ENCODE data around the gene RTP2. TPM values are rescaled to one million over a fixed set of nuclear protein-coding genes. Genes with fewer than 3 reads are reported as not detected.
"Not testable (repeated sequence)": the region's sequence is repeated elsewhere in the genome, so short reads cannot be mapped to it uniquely, and the experiment has no call there.

Gene RTP2
- total RNA-seq, 2 donors from 2014 or later = not detected

DNA sequence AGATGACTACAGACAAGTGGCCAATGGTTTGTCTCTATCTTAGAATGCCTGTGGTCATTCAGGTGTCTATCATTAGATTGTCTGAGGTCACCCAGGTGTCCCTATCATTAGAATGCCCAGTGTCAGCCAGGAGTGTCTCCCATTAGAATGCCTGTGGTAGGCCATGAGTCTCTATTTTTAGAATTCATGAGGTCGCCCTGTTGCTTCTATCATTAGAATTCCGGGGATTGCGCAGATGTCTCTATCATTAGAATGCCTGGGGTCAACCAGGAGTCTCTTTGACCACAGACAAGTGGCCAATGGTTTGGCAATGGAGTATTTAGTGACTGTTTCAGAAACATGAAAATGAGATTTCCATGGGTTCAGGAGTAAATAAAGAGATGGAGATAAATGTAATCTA, 7.6 kb downstream of the RTP2 start:
- ATAC-seq (replicated peaks in 1 of 2) = no peak
- Mint-ChIP-seq H3K4me1 (ENCODE audit: low read depth) (no peaks in the 10 kb centered on the region), H3K27ac (no peak overlapping the region), H3K9me3 (no peaks in the 10 kb centered on the region), H3K4me3 (no peak overlapping the region), H3K36me3 (ENCODE audit: insufficient read depth in 2 of 2) (no peaks in the 10 kb centered on the region), H3K27me3 (ENCODE audit: low read depth) (peaks cover 65% of the 10 kb centered on the region)
- no peak for DNase-seq

DNA sequence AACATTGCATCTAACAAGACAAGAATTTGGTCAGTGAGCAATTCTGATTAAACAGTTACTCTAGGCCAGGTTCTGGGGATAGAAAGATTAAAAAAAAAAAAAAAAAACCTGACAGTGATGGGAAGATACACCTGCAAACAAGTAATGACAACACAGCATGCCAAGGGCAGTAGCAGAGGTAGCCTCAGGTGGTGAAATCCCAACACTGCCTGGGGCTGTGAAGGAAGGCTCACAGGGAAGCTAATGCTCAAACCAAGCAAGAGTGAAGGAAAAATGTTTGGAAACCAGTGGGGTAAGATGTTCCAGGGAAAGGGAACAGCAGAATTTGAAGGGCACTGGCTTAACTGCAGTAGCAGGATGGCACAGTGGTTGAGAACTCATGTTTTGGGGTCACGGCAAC, 8.9 kb downstream of the RTP2 start:
- H3K4me1 Mint-ChIP-seq (ENCODE audit: low read depth) = no peaks in the 10 kb centered on the region
- H3K4me3 Mint-ChIP-seq = no peak overlapping the region
- DNase-seq = no peak
- no peak overlapping the region for H3K27ac Mint-ChIP-seq
- no peaks in the 10 kb centered on the region for H3K36me3 Mint-ChIP-seq (ENCODE audit: insufficient read depth in 2 of 2)
- ATAC-seq (replicated peaks in 1 of 2) = no peak
- H3K9me3 Mint-ChIP-seq = no peaks in the 10 kb centered on the region
- peaks cover 74% of the 10 kb centered on the region for H3K27me3 Mint-ChIP-seq (ENCODE audit: low read depth)

DNA sequence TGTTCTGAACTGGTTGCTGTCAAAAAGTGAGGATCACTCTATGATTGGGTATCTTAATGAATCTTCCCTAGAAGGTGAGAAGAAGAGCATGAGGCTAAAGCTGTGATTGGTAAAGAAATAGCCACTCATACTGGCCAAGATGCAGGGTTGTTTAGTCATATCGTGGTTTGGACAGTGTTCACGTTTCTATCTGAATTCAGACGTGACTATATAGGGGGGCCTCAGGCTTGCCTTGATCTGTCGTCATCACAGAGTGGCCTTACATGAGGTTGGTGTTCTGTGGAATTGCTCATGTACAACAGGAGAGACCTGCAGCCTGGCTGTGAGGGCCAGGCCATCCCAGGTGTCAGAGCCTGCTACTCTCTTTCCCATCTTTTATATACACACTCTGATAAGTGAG, 12.4 kb downstream of the RTP2 start:
- peaks cover 77% of the 10 kb centered on the region for H3K27me3 Mint-ChIP-seq (ENCODE audit: low read depth)
- H3K36me3 Mint-ChIP-seq (ENCODE audit: insufficient read depth in 2 of 2) = peaks cover 0 to 1% of the 10 kb centered on the region in 2 donors
- no peak for DNase-seq
- H3K9me3 Mint-ChIP-seq = no peaks in the 10 kb centered on the region
- H3K4me3 Mint-ChIP-seq = no peak overlapping the region
- peaks cover under 1% of the 10 kb centered on the region for H3K4me1 Mint-ChIP-seq (ENCODE audit: low read depth)
- no peak overlapping the region for H3K27ac Mint-ChIP-seq
- peak; percentile 27 to 30 for ATAC-seq (replicated peaks in 1 of 2)

GRCh38 chr3:187686621-187687273, 15.6 kb downstream of the RTP2 start:
- DNase-seq (no peak), ATAC-seq (replicated peaks in 1 of 2) (no peak)
- Mint-ChIP-seq H3K27me3 (ENCODE audit: low read depth) (peaks cover 78% of the 10 kb centered on the region), H3K4me3 (no peak overlapping the region), H3K27ac (no peak overlapping the region), H3K9me3 (no peaks in the 10 kb centered on the region), H3K4me1 (ENCODE audit: low read depth) (peaks cover 9% of the 10 kb centered on the region), H3K36me3 (ENCODE audit: insufficient read depth in 2 of 2) (peaks cover 0 to 1% of the 10 kb centered on the region in 2 donors)

DNA sequence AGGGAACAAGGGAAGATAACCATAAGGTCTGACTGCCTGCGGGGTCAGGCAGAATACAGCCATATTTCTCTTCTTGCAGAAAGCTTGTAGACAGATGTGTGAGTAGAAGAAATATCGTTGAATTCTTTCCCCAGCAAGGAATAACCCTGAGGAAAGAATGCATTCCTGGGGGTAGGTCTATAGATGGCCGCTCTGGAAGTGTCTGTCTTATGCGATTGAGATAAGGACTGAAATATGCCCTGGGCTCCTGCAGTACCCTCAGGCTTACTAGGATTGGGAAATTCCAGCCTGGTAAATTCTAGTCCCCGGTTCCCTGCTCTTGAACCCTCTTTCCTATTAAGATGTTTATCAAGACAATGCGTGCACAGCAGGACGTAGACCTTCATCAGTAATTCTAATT, 16.4 kb downstream of the RTP2 start:
- ATAC-seq (replicated peaks in 1 of 2) (no peak), DNase-seq (no peak)
- Mint-ChIP-seq H3K9me3 (no peaks in the 10 kb centered on the region), H3K27me3 (ENCODE audit: low read depth) (peaks cover 73% of the 10 kb centered on the region), H3K4me1 (ENCODE audit: low read depth) (peaks cover 9% of the 10 kb centered on the region), H3K4me3 (no peak overlapping the region), H3K36me3 (ENCODE audit: insufficient read depth in 2 of 2) (peaks cover 0 to 1% of the 10 kb centered on the region in 2 donors), H3K27ac (no peak overlapping the region)

DNA sequence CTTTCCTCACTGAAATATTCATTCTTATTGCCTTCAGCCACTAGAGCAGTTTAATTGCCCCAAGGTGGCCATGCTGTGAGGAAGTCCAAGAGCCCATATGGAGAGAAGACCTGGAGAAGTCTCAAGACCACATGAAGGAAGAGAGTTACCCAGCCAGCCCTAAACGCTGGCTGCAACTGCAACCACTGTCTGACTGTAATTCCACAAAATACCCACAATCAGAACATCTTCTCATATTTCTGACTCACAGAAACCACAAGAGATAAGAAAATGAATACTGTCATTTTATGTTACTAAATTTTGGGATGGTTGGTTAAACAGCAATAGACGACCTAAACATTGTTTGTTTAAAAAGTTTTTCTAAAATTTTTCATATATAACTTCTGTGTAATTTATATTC, 17.5 kb downstream of the RTP2 start:
- DNase-seq = peak in 1 of 2 donors; percentile 6
- H3K4me1 Mint-ChIP-seq (ENCODE audit: low read depth) = peaks cover 9% of the 10 kb centered on the region
- ATAC-seq (replicated peaks in 1 of 2) = peak; percentile 65 to 76
- no peak overlapping the region for H3K27ac Mint-ChIP-seq
- H3K4me3 Mint-ChIP-seq = no peak overlapping the region
- H3K9me3 Mint-ChIP-seq = no peaks in the 10 kb centered on the region
- peaks cover 0 to 1% of the 10 kb centered on the region in 2 donors for H3K36me3 Mint-ChIP-seq (ENCODE audit: insufficient read depth in 2 of 2)
- H3K27me3 Mint-ChIP-seq (ENCODE audit: low read depth) = peaks cover 75% of the 10 kb centered on the region

DNA sequence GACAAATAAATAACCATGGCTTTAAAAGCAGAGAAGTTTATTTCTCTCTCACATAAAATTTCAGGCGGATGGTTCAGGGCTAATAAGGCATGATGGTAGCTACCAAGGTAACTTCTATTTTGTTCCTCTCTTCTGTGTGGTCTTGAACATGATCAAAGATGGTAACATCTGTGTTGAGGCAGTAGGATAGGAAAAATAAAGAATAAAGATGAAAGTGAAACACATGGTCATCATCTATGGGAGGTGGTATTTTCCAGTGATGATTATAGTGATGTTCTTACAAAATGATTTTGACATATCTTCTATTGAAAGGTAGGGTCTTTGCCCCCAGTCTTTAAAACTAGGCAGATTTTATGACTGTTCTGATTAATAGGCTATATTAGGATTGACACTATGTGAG, 17.9 kb downstream of the RTP2 start:
- Mint-ChIP-seq H3K4me3 (no peak overlapping the region), H3K9me3 (no peaks in the 10 kb centered on the region), H3K27ac (no peak overlapping the region), H3K27me3 (ENCODE audit: low read depth) (peaks cover 75% of the 10 kb centered on the region), H3K4me1 (ENCODE audit: low read depth) (peaks cover 9% of the 10 kb centered on the region), H3K36me3 (ENCODE audit: insufficient read depth in 2 of 2) (peaks cover 0 to 1% of the 10 kb centered on the region in 2 donors)
- ATAC-seq (replicated peaks in 1 of 2) (peak in 1 of 2 donors; percentile 15), DNase-seq (no peak)

DNA sequence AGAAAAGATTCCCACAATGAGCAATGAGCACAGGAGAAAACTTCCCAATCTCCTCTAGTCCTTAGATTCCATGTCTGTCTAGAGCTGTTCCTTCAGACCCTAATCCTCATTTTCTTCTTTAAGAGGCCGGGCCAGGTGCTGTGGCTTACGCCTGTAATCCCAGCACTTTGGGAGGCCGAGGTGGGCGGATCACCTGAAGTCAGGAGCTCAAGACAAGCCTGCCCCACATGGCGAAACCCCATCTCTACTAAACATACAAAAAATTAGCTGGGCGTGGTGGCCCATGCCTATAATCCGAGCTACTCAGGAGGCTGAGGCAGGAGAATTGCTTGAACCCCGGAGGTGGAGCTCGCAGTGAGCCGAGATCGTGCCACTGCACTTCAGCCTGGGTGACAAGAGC, 20.6 kb downstream of the RTP2 start:
- H3K36me3 Mint-ChIP-seq (ENCODE audit: insufficient read depth in 2 of 2); H3K4me1 Mint-ChIP-seq (ENCODE audit: low read depth); H3K27ac Mint-ChIP-seq; H3K4me3 Mint-ChIP-seq; H3K9me3 Mint-ChIP-seq; ATAC-seq (replicated peaks in 1 of 2); DNase-seq: not testable (repeated sequence)
- peaks cover 80% of the 10 kb centered on the region for H3K27me3 Mint-ChIP-seq (ENCODE audit: low read depth)

DNA sequence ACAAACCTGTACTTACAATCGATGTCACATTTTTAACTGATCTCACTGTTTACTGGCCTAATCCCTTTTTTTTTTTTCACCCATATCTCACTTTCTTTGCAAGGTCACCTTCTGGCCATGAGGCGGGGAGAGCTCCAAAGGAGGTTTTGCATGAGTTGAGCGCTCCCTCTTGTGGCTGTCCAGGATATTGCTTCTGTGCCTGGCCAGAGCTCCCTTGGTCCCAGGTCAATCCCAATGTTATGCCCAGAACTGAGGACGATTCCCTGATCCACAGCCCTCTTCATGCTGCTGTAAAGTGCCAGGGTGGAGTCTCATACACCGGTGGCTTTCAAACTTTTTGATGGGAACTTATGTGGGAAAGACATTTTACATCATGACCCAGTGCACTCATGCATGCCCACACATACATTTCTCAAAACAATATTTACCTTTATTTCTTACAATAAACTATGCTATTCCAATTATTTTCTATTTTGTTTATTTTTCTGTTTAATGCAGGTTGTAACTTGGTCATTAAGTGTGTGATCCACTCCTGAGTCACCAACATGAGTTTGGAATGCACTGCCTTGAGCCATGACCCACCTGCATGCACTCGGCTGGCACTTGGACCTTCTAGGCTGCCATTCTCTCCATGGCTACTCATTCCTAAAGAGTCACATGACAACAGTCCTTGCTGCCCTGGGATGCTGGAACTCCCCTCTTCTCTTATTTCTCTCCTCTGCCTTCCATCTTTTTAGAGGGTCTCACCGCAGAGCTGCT, 22.5 kb downstream of the RTP2 start:
- ATAC-seq (replicated peaks in 1 of 2) = peak; percentile 50 to 58

GRCh38 chr3:187678726-187679268, 23.6 kb downstream of the RTP2 start:
- H3K4me3 Mint-ChIP-seq = no peak overlapping the region

More for the DNA sequence above, 22.5 kb downstream of the RTP2 start:
- peaks cover 7% of the 10 kb centered on the region for H3K4me1 Mint-ChIP-seq (ENCODE audit: low read depth)
- peak; percentile 61 to 75 for DNase-seq
- H3K27me3 Mint-ChIP-seq (ENCODE audit: low read depth) = peaks cover 86% of the 10 kb centered on the region
- no peak overlapping the region for H3K4me3 Mint-ChIP-seq
- no peaks in the 10 kb centered on the region for H3K36me3 Mint-ChIP-seq (ENCODE audit: insufficient read depth in 2 of 2)
- H3K9me3 Mint-ChIP-seq = no peaks in the 10 kb centered on the region
- H3K27ac Mint-ChIP-seq = no peak overlapping the region

DNA sequence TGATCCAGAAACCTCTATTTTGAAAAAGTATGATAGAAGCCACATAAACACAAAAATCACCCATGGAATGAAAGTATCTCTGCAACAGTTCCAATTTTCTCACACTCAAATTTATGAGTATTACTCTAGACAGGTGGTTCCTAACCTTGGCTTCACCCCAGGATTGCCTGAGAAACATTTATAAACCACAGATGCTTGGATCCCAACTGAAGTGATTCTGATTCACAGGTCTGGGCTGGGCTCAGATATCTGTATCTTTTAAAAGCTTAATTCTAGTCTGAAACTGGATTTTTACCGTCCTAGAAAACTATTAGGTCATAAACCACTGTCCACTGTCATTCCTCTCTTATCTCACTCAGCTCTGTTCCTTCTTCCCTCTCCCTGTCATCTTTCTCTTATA, 24.8 kb downstream of the RTP2 start:
- Mint-ChIP-seq H3K27me3 (ENCODE audit: low read depth) (peaks cover 86% of the 10 kb centered on the region), H3K4me3 (no peak overlapping the region), H3K4me1 (ENCODE audit: low read depth) (no peaks in the 10 kb centered on the region), H3K27ac (no peak overlapping the region), H3K36me3 (ENCODE audit: insufficient read depth in 2 of 2) (no peaks in the 10 kb centered on the region), H3K9me3 (no peaks in the 10 kb centered on the region)
- ATAC-seq (replicated peaks in 1 of 2) = no peak
- no peak for DNase-seq

More at GRCh38 chr3:187678726-187679268, 23.6 kb downstream of the RTP2 start:
- H3K4me1 Mint-ChIP-seq (ENCODE audit: low read depth) = no peaks in the 10 kb centered on the region
- no peaks in the 10 kb centered on the region for H3K36me3 Mint-ChIP-seq (ENCODE audit: insufficient read depth in 2 of 2)
- no peak overlapping the region for H3K27ac Mint-ChIP-seq
- H3K9me3 Mint-ChIP-seq = no peaks in the 10 kb centered on the region
- DNase-seq (peak; percentile 25 to 29), ATAC-seq (replicated peaks in 1 of 2) (peak in 1 of 2 donors; percentile 36)
- peaks cover 87% of the 10 kb centered on the region for H3K27me3 Mint-ChIP-seq (ENCODE audit: low read depth)

DNA sequence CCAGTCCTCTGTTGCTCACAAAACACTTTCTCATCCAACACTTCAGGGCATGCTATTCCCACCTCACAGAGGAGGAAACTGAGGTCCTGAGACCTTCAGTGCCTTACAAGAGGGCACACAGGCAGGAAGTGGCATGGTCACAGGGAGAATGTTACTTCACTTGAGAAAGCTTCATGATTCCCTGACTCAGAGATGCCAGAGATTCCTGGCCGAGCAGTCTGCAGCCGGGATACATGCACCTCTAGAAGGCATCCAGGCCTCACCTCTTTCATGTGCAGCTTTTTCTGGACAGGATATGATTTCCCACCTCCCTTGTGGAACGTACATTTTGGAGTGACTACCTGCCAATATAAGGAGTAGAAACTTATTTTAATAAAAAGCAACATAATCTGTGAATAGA, 29.3 kb downstream of the RTP2 start:
- Mint-ChIP-seq H3K36me3 (ENCODE audit: insufficient read depth in 2 of 2) (peaks cover 0 to 2% of the 10 kb centered on the region in 2 donors), H3K27ac (no peak overlapping the region), H3K4me3 (no peak overlapping the region), H3K27me3 (ENCODE audit: low read depth) (peaks cover 98% of the 10 kb centered on the region), H3K4me1 (ENCODE audit: low read depth) (no peaks in the 10 kb centered on the region), H3K9me3 (no peaks in the 10 kb centered on the region)
- no peak for ATAC-seq (replicated peaks in 1 of 2)
- DNase-seq = no peak

DNA sequence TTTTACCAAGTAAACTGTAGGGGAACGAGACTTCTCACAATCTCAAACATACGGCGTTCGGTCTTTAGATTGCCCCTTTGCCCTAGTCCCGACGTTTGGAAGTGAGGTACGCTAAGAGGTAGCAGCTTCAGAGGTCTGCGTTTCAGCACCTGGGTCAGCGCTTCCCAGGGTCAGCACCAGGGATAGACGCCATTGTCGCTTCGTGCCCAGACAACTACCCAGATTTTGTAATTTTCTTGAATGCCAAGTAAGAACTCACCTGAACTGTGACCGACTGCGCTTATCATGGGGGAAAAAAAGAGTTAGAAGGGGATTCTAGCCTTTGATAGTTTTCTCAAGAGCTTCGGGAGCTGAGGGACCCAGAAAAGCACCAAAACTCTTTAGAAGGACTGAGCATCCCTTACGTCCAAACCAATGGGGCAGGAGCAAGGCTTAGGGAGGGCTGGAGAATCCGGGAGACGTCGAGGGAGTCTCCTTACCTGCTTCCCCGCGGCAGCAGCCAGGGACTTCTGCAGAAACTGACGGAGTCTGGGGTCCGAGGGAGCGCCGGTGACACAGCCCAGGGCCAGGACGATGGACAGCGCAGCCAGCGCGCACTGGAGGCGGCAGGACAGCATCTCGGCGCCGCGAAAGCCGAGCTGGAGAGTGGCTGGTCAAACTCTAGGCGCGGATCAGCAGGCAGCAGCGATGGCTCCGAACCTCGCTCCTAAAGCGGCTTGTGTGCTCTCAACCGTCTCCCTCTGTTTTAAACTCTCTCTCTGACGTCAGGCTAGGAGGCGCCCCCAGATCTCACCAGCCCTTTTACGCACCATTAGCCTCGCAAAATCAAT, 32.5 kb downstream of the RTP2 start, which contains the start of gene SST:
TSS of gene SST (minus strand) at position 720 of the 830 bp plus-strand sequence. CDS start at position 617, 103 bp downstream.
- peak; percentile 16 to 19 for DNase-seq
- Mint-ChIP-seq H3K4me1 (ENCODE audit: low read depth) (peaks cover 12% of the 10 kb centered on the region), H3K4me3 (no peak within 1 kb of the TSS), H3K27ac (no peak within 1 kb of the TSS), H3K9me3 (no peaks in the 10 kb centered on the region), H3K27me3 (ENCODE audit: low read depth) (peaks cover 92% of the 10 kb centered on the region), H3K36me3 (ENCODE audit: insufficient read depth in 2 of 2) (peaks cover 0 to 4% of the 10 kb centered on the region in 2 donors)
- ATAC-seq (replicated peaks in 1 of 2) = no peak
